Jurkat, Clone E6-1 (cell line): ENCODE measurements around the gene CETN1.

Experiments used
- DNase-seq: peaks from one replicate; pipeline ENCODE4 v3.0.0-alpha.2; 2011; ENCODE audit warnings: low read depth, low spot score
- H3K4me3 ChIP-seq: 2 replicates; pipeline ENCODE4 v1.5.1; 2011; ENCODE audit warnings: mild to moderate bottlenecking, low read length, control low read depth, moderate library complexity

The CETN1 gene

GRCh38 chr18:616380-616995 lies 36.3 kb downstream of the CETN1 start:
- peak; percentile 52 for DNase-seq
- H3K4me3 ChIP-seq, result no peak overlapping the region

DNA sequence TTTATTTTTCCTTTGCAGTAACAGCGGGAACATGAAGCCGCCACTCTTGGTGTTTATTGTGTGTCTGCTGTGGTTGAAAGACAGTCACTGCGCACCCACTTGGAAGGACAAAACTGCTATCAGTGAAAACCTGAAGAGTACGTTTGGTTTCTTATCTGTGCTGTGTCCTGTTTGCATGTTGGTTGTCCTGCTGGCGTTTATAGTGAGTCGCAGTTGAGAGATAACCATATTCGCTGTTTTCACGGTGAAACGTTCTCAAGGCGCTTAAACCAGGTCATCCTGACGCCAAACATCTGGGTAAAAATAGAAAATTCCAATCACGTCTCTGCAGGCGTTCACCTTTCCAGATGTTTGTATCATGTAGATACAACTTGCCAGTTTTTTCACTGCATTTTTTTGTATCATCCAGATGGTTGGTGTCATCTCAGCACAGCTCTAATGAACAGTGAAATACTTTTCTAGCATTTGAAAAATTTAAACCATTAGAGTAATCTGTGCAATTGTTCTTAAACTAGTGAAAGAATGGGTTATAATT lies 37.9 kb downstream of the CETN1 start:
- no peak overlapping the region for H3K4me3 ChIP-seq
- DNase-seq, result no peak

DNA sequence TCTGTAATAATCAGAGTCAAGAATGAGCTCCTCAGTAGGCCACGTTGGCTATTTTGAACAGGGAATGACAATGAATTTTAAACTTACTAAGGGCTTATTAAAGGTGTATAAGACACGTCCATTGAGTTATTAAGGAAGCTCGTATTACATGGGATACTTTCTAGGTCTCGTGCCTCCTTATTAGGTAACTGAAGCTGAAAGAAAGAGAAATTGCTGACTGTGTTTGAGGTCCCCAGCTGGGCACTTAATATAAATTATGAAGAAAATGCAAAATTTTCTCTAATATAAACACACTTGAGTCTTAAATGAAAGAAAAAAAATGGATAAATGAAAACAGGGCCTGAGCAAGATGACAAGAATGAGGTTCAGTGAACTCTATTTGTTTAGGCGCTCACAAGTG lies 38.4 kb downstream of the CETN1 start:
- no peak for DNase-seq
- H3K4me3 ChIP-seq, result no peak overlapping the region

GRCh38 chr18:621291-622043 lies 41.3 kb downstream of the CETN1 start:
- no peak overlapping the region for H3K4me3 ChIP-seq
- no peak for DNase-seq

GRCh38 chr18:622289-622688 lies 42.1 kb downstream of the CETN1 start:
- no peak for DNase-seq
- H3K4me3 ChIP-seq, result no peak overlapping the region

- no peak overlapping the region for H3K4me3 ChIP-seq
- DNase-seq, result peak; percentile 78
These were observed 43.8 kb downstream of the CETN1 start for GRCh38 chr18:623761-624620.

GRCh38 chr18:627231-627630 lies 47.1 kb downstream of the CETN1 start:
- DNase-seq, result no peak
- H3K4me3 ChIP-seq, result no peak overlapping the region

GRCh38 chr18:629269-630150 lies 49.3 kb downstream of the CETN1 start:
- H3K4me3 ChIP-seq, result no peak overlapping the region
- DNase-seq, result no peak

GRCh38 chr18:631560-631959 lies 51.4 kb downstream of the CETN1 start:
- H3K4me3 ChIP-seq, result no peak overlapping the region
- no peak for DNase-seq
